Right ventricle myocardium inferior (tissue), 1 donor: ENCODE data around the gene PDSS2. TPM values are rescaled to one million over a fixed set of nuclear protein-coding genes. Genes with fewer than 3 reads are reported as not detected.
A peak's percentile ranks its signal among the peaks of the same experiment; 100 is the strongest.
"Not testable (repeated sequence)": the region's sequence is repeated elsewhere in the genome, so short reads cannot be mapped to it uniquely, and the experiment has no call there.

Source experiments
- ATAC-seq: fragments of 200-7000 bp; cut with Tn5 transposase; one replicate; pipeline ENCODE4 v1.9.1; 2020; ENCODE audit warnings: mild to moderate bottlenecking, moderate library complexity
- DNase-seq: peaks from one replicate; pipeline ENCODE4 v3.0.0; 2021; ENCODE audit errors: missing footprints
- intact Hi-C: fragments of 100-400 bp; cut with DNase I; formaldehyde crosslinking; loops from one replicate; pipeline ENCODE4 v1.11.0; 2022
- total RNA-seq: library from RNA; stranded (reverse); fragmentation: NEBNext Ultra II Directional; extraction: Animal tissue kit (Norgen Biotek cat#: 25700); gene quantifications from one replicate; pipeline ENCODE4 v1.2.1, GENCODE V29; 2021
- donor health status: DM: no; HTN: yes; CAD: no; lungs with severe emphysema.

Gene PDSS2
- total RNA-seq, 1 donor from 2014 or later: 15.6 TPM

DNA sequence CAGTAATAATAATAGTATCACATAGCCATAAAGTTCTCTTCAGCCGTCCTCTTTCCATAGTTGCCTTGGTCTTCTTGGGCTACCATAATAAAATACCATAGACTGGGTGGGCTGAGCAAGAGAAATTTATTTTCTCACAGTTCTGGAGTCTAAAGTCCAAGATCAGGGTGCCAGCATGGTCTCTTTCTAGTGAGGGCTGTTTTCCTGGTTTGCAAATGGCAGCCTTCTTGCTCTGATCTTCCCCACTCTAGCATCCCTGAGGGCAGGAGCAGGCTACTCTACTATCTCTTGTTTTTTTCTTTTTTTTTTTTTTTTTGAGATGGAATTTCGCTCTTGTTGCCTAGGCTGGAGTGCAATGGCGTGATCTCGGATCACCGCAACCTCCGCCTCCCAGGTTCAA is 335.9 kb downstream of the PDSS2 start:
- intact Hi-C loops: no loop called here
- no peak for DNase-seq

DNA sequence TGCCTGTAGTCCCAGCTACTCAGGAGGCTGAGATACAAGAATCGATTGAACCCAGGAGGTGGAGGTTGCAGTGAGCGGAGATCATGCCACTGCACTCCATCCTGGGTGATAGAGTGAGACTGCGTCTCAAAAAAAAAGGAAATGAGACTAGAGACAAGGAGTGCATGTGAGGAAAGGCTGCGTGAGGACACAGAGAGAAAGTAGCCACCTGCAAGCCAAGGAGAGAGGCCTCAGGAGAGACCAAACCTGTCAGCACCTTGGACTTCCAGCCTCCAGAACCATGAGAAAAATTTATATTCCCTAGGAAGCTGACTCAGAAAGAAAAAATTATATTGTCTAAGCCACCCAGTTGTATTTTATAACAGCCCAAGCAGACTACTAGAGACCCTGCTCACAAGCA is 336.6 kb downstream of the PDSS2 start:
- intact Hi-C loops: no loop called here
- DNase-seq (no peak), ATAC-seq (no peak)

More for the DNA sequence above, 335.9 kb downstream of the PDSS2 start:
- ATAC-seq: no peak

DNA sequence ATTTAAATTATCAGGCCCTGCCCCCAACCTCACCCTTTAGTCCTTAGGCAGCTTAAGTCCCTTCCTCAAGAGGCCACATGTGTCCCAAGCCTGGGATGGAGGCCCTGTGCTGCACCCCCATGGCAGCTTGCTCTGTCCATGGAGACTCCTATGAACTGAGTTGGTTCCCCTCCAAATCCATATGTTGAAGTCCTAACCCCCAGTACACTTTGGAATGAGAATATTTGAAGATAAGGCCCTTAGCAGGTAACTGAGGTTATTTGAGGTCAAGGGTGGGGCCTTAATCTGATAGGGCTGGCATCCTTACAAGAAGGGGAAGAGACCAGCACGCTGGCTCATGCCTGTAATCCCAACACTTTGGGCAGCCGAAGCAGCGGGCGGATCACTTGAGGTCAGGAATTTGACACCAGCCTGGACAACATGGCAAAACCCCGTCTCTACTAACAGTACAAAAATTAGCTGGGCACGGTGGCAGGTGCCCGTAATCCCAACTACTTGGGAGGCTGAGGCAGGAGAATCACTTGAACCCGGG is 337.3 kb downstream of the PDSS2 start:
- no peak for ATAC-seq
- DNase-seq: no peak
- intact Hi-C loops: no loop called here

DNA sequence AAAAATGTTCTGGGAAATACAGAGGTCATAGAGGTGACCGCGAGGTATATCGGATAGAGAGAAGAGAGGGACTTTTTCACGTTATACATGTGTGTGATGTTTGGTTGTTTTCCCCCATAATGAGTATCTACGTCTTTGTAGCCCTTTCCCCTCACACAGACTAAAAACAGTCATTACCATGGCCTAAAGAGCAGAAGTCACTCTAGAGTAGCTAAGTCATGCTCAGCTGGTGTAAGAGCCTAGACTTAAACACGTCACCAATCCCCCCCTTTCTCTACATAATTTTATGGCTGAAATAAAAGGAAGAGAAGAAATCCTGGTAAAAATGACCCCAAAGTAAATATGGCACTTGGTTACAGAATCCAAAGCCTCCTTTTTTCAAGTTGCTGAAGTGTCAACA is 338.1 kb downstream of the PDSS2 start:
- ATAC-seq: no peak
- DNase-seq: no peak
- intact Hi-C loops: no loop called here

DNA sequence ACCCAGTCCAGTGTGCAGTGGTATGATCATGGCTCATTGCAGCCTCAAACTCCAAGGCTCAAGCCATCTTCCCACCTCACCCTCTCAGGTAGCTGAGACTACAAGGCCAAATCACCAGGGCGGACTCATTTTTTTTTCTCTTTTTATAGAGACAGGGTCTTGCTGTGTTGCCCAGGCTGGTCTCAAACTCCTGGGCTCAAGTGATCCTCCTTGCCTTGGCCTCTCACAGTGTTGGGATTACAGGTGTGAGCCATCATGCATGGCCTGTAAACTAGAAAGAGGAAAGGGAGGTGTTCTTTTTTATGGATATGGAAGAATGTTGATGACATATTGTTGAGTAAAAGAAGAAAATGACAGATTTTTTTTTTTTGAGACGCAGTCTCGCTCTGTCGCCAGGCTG is 339.0 kb downstream of the PDSS2 start:
- intact Hi-C loops: no loop called here
- ATAC-seq (no peak), DNase-seq (no peak)

DNA sequence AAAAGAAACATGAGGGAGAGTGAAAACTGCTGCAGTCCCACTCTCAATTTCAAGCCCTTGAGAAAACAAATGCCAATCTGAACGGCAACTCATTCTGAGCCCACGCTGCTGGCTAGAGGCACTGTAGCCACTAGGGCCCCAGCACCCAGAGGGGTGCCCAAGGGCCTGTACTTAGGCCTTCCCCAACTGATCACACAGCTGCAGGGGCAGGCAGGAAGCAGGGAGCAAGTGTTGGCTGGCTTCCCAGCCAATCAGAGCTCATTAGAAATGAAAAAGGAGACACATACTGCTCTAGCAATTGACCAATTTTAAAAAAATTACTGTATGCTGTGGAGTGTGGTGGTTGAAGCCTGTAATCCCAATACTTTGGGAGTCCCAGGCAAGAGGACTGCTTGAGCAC is 340.4 kb downstream of the PDSS2 start:
- intact Hi-C loops: no loop called here
- ATAC-seq (no peak), DNase-seq (no peak)

DNA sequence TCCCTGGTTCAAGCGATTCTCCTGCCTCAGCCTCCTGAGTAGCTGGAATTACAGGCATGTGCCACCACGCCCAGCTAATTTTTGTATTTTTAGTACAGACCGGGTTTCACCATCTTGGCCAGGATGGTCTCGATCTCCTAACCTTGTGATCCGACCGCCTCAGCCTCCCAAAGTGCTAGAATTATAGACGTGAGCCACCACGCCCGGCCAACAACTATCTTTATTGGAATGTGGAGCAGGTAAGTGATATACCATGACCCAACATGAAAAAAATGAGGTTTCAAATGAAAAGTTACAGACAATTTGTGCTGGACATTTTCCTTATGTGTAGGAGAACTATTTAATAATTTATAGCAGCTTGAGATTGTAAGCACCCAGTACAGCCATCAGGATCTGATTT is 340.8 kb downstream of the PDSS2 start:
- intact Hi-C loops, DNase-seq, ATAC-seq: not testable (repeated sequence)

DNA sequence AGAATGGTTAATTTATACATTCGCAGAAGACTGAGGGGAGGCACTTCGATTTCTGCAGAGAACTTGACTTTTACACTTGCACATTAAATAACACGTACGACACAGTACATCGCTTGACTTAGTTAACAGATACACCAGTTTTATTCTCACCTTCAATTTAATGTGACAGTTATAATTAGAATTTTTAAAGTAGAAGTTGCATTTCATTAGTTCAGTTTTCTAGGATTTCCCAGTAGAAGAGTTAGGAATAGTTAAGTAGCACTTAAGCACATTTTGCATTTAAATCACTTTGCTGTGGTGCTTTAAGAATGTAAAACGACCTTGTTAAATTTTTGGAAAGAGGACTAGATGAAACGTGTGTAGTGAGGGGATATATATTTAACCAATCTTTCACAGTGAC is 342.4 kb downstream of the PDSS2 start:
- no peak for DNase-seq
- intact Hi-C loops: no loop called here
- no peak for ATAC-seq

DNA sequence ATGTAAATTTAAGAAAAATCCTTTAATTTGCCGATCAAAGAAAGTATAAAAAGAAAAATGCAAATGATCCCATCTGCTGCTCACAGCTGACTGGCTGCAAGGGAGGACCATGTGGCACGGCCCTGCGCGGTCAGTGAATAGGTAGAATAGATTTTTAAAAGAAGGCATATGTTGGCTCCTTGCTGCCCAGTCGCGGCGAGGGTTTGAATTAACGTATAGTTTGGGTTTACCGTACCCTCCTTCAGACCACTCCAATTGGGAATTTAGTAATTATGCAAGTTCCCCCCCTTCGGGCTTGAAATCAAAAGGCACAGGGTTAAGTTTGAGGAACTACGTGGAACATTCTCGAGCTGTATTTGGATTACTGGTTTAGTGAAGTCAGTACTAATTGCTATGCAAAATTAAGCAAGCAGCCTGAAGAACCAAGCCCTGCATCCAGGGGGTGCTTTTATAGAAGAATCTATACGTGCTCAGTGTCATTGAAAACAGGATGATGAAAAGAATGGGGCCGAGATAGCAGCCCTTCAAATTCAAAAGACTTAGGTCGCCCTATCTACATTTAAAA is 343.0 kb downstream of the PDSS2 start:
- ATAC-seq (no peak), DNase-seq (no peak)
- intact Hi-C loops: no loop called here

DNA sequence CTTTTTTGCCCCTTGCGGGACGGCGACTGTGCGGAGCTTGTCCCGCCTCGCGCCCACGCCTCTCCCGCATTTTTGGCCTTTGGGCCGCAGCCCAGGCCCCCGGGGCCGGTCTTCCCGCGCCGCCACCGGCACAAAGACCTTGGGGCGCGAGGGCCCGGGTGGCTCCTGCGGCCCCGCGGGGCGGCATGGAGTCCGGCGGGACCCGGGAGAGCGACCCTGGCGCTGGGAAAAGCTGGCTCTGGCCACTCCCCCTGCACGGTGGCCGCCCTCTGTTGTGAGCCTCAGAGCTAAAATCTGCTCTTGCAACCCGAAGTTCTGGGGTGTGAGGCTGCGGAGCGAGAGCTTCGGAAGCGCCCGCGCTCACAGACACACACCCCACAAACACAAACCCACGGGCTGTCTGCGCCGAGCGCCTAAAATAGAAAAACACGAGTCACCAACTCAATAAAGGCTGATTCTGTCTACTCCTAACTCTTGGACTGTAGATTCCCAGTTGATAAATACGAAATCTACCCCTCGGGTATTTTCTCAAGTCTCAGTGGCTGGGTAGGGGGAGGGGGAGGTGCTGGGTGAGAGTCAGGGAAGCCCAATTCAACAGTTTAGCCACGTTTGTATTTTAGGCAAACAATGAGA is 343.6 kb downstream of the PDSS2 start:
- ATAC-seq (no peak), DNase-seq (no peak)
- intact Hi-C loops: no loop called here

DNA sequence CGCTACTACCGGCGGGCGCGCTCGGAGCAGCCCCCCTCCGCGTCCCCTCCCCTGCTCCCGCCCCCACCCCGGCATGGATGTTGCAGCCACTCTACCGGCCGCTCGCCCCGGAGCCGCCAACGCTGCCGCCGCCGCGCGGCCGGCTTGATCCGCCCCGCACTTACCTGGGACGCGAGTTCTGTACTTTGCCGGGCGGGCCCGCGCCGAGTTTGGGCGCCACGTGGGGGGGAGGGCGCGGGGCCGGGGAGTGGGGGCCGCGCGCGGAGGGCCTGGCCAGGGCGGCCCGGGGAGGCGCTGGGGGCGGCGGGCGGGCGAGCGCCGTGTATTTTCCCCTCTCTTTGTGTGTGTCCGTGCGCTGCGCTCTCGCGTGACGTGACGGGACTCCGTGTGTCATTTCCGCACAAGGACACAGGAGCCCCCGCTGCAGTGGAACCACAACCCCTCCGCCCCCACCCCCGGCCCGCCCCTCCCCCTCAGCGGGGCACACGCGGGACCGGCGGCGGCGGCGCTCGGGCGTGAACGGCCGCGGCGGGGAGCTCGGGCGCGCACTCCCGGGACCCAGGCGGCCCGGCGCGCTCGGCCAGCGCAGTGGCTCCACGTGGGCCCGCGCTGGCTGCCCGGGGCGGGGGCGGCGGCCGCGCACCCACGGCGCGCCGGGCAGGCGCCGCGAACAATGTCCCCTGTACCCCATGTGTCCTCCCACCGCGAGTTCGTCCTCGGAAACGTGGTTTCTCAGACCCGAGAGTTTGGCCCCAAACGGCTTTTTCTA is 344.3 kb downstream of the PDSS2 start, which contains the start of gene BEND3:
Gene BEND3 (minus strand): TSS at position 590 of the 769 bp plus-strand sequence. CDS start 16,230 bp downstream, outside the sequence.
- intact Hi-C loops: loop anchor here (1.0 kb wide), 1 partner anchor 87 kb away; the partner anchor contains the start of gene MTRES1
- ATAC-seq: peak; percentile 35
- DNase-seq: no peak

DNA sequence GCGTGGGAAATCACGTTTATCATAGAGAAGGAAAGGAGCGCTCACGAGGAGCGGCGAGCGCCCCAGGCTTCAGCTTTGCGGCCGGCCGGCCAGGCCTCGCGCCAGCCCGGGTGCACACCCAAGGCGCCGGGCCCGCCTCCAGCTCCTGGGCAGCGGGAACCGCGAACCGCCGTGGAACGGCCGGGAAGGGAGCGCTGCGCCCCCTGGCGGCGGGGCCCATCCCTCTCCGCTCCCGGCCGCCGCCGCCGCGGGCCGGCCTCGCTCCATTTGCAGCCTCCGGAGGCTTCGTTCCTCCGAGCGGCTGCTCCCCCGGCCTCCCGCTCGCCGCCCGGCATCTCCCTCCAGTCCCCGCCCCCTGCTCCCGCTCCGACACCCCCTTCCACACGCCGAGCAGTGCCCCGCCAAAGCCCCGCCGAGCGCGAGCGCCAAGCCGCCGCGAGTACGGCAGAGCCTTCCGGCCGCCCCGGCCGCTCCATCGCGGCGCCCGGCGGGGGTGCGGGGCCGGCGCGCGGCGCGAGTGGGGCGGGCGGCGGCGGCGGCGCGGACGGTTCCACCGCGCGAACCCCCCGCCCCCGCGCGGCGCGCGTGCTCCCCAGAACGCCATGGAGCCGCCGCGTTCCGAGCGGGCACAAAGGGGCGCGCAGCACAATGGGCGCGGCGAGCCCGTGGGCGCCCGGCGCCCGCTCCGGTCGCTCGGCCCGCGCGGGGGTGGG is 345.0 kb downstream of the PDSS2 start:
- ATAC-seq: peak; percentile 98
- intact Hi-C loops: loop anchor here (1.0 kb wide), 1 partner anchor 86 kb away; the partner anchor contains the start of gene MTRES1
- DNase-seq: peak; percentile 93

DNA sequence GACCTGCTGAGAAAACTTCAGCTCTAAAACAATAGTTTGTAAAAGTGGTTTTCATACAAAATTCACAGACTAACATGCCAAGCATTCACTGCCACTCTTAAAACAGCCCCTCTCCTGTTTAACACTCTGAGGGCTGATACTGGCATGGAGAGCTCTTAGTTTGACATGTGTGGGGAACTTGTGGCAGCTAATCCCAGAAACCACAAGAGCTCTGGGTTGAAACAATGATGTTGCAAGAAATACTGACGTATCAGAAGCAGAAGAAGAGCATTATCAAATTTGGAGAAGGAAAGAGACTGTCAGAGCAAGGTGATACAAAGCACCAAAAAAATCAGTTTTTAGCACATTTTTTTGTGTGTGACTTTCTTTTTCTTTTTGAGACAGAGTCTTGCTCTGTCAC is 349.2 kb downstream of the PDSS2 start:
- ATAC-seq (no peak), DNase-seq (no peak)
- intact Hi-C loops: no loop called here

DNA sequence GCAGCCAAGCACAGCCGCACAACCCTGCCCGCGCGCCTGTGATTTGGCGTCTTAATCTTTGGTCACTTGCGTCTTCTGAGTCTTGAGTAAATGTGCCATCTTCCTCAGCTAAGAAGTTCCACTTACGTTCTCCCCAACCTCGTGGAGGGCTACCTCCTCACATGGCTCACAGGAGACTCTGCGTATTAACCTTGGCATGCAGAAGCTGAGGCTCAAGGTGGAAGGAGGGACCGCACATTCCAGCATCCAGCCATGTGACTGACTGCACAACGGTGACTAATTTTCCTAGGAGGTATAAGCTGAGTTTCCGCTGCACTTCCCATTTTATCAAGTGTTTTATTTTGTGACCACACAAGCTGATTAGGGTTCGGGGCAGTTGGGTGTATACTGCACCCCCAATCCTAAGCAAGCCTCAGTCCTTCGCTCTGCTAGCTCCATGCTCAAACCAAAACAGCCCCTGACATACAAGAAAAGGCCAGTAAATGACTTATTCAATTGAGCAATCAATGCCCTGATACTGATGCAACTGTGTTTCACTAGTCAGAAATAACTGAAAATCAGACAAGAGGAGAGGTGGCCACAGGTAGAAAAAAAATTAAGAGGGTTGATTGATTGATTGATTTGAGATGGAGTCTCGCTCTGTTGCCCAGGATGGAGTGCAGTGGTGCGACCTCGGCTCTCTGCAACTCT is 351.0 kb downstream of the PDSS2 start:
- DNase-seq (no peak), ATAC-seq (no peak)

DNA sequence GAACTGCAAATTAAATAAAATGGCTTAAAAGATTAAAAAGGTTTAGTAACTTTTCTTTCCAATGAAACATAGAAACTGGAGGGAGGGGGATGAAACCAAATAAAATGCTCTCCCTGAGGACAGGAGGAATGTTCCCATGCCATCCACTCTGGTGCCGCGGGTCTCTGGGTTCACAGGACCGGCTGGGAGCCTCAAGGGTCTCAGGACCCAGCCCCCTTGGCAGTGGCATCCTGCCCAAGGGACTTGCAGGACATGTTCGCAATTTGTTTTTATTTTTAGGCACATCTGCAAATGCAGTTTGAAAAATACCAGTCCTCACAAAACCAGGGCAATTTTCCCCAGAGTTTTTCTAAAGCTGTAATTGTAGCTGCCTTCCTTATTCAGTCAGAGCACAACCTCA is 351.6 kb downstream of the PDSS2 start:
- DNase-seq: no peak
- ATAC-seq: no peak
- intact Hi-C loops: no loop called here

More for the DNA sequence above, 351.0 kb downstream of the PDSS2 start:
- intact Hi-C loops: no loop called here

DNA sequence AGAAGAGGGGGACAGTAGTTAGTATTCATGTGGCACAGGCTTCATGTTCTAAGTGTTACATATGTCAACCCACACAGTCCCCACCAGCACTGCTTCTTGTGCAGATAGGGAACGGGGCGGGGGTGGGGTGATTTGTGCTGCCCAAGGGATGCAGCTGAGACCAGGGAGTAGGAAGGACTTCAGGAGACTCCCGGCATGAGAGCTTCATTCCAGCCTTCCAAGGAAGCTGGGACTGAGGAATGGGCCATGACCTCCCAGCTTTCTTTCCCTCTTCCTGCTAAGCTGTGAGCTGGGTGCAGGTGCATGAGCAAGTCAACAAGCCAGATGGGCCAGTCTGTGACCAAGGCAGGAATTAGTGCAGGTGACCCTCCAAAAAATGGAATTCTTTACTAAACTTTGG is 353.2 kb downstream of the PDSS2 start:
- DNase-seq (no peak), ATAC-seq (no peak)
- intact Hi-C loops: no loop called here

DNA sequence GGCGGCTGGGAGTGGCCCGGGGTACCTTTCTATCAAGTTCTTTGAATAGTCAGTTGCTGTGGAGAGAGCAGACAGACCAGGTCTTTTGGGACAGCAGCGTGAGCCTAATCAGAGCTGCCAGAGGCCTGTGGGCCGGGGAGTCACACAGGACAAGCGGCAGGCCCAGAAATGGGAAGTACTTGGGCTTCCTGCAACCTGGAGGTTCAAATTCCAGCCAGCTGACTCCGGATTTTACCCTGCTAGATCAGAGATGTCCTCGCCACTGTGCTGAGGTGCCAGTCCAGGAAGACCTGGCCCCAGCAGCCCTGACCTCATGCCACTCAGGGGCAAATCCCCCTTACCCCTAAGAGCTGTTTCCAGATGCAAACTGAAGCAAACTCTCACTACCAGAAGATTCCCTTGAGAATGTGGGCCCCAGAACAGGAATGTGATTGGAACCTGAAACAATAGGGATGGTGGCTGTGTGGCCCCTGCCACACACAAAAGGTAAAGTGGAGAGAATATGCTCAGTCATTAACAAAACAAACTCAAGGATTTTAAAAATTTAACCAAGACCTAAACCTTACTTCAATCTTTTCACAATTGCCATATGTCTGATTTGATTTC is 353.8 kb downstream of the PDSS2 start:
- intact Hi-C loops: no loop called here
- DNase-seq (no peak), ATAC-seq (no peak)

DNA sequence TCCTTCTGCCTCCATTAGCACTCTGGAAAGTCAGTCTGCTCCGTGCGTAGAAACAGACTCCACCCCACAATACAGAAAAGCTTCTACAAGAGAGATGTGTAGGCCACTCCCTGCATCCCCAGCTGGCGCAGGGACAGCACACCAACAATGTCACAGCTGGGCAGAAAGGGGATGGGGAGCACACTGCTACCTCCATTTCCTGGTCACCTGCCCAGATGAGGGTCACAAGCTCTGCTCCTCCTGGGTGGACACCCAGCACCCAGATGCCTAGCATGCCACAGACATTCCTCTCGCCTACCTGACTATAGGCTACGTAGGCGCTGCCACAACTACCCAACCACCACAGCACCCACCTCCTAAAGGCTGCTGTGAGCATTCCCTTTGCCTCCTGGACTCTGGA is 356.3 kb downstream of the PDSS2 start:
- intact Hi-C loops: no loop called here
- DNase-seq (no peak), ATAC-seq (no peak)
